ENCODE measurements around the gene WIPF3. TPM values are rescaled to one million over a fixed set of nuclear protein-coding genes. Genes with fewer than 3 reads are reported as not detected.

WIPF3 gene
- total RNA-seq, 1 experiment from 2014 or later: not detected

- no peak for DNase-seq (ENCODE audit: low read depth)
These were observed 1.9 kb downstream of the WIPF3 start for GRCh38 chr7:29808075-29808801.

DNA sequence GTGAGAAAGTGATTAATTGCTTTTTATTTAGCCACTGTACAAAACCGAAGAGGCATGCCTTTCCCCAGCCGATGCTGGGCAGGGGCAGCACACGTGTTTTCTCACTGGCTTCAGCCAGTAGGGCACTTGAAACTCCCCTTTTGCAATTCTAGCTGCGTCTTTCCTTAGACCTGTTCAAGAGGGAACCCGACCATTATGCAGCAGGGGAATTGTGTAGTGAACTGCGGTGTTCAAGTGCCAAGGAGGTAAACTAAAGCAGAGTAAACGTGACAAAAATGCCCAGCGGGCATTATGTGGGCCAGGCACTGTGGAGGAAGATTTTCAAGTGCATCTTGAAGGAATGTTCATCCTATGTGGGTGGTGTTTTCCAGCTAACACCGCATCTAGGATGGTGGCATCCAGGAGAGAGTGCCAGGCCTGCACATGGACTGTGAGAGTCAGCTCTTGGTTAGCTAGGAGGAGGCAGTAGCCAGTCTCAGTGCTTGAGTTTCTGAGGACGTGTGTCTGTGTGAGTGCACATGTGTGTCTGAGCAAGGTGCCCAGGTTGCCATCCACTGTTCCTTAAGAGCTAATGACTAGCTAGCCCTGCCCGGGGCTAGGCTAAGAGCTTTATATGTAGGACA is 3.3 kb downstream of the WIPF3 start:
- DNase-seq (ENCODE audit: low read depth): no peak

DNA sequence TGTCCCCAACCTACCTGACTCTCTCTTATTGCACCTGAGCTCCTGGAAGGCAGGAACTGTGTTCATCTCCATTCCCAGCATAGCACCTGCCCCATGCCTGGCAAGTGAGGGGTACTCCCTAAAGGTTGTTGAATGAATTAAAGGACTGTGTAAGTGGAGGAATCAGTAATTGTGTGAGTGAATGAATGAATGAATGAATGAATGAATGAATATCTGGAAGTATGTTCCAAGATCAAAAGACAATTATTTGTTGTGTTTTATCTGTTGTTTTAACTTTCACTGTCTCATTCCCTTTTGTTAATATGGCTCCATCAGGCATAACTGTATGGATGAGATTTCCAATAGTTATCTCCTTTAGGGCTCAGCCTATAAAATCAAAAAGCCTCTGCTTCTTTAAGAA is 4.0 kb downstream of the WIPF3 start:
- DNase-seq (ENCODE audit: low read depth): no peak

DNA sequence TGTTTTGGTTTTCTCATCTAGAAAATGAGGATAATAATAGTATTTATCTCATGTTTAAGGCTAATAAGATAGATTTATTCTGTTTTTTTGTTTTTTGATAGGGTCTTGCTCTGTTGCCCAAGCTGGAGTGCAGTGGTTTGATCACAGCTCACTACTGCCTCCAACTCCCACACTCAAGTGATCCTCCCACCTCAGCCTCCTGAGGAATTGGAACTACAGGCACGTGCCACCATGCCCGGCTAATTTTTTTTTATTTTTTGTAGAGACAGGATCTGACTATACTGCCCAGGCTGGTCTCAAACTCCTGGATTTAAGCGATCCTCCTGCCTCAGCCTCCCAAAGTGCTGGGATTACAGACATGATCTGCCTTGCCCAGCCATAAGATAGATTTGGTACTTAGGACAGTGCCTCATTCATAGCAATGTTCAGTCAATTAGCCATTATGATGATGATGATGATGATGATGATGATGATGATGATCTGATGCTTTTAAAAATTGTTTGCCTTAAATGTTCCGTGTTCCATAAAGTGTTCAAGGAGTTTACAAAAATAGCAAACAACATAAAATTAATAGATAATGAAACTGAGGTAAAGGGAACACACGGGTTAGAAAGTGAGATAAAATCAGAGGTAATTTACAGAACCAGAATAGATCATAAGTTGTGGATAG is 4.6 kb downstream of the WIPF3 start:
- no peak for DNase-seq (ENCODE audit: low read depth)

- DNase-seq (ENCODE audit: low read depth): no peak
These were observed 5.3 kb downstream of the WIPF3 start for GRCh38 chr7:29811586-29811985.

GRCh38 chr7:29812185-29812876 is 6.0 kb downstream of the WIPF3 start:
- no peak for DNase-seq (ENCODE audit: low read depth)

GRCh38 chr7:29815181-29816105 is 9.1 kb downstream of the WIPF3 start:
- no peak for DNase-seq (ENCODE audit: low read depth)

GRCh38 chr7:29818308-29818707 is 12.0 kb downstream of the WIPF3 start:
- no peak for DNase-seq (ENCODE audit: low read depth)

GRCh38 chr7:29825775-29826529 is 19.6 kb downstream of the WIPF3 start:
- no peak for DNase-seq (ENCODE audit: low read depth)

GRCh38 chr7:29826530-29826822 is 20.2 kb downstream of the WIPF3 start:
- no peak for DNase-seq (ENCODE audit: low read depth)

DNA sequence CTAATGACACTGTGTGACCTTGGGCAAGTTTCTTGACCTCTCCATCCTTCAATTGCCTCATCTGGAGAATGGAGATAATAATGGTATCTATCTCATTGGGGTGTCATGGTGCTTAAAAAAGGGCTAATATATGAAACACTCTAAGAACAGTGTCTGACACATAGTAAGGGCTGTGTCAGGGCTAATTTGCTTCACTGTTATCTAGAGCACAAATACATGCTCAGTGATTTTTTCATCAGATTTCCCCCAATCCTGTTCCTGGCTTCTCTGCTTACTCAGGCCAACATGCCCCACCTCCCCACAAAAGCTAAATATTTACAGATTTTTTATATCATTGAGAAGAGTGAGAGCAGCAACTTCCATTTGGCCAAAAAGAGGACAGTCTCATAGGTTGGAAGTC is 20.6 kb downstream of the WIPF3 start:
- DNase-seq (ENCODE audit: low read depth): no peak

GRCh38 chr7:29831705-29832104 is 25.4 kb downstream of the WIPF3 start:
- no peak for DNase-seq (ENCODE audit: low read depth)

- DNase-seq (ENCODE audit: low read depth): no peak
These were observed 27.6 kb downstream of the WIPF3 start for GRCh38 chr7:29833929-29834328.

DNA sequence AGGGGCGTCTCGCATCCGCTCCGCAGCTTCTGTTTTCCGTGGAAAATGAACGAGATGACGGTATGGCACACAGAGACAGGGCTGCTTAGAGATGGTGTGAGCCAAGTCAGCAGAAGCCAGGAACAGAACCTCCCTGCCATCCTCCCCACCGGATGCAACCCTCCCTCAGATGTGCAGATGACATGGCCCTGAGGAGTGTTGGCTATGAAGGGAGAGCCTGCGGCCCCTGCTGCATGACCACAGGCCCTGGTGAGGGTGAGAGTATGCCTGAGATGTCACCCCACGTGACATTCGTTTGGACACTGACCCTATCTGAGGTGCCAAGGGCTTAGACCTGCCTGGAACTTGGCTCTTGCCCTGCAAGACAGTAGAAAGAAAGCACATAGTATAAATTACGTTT is 29.4 kb downstream of the WIPF3 start:
- no peak for DNase-seq (ENCODE audit: low read depth)

- peak; percentile 45 for DNase-seq (ENCODE audit: low read depth)
These were observed 33.0 kb downstream of the WIPF3 start for GRCh38 chr7:29839302-29839701.

- DNase-seq (ENCODE audit: low read depth): no peak
These were observed 33.6 kb downstream of the WIPF3 start for GRCh38 chr7:29839921-29840320.

DNA sequence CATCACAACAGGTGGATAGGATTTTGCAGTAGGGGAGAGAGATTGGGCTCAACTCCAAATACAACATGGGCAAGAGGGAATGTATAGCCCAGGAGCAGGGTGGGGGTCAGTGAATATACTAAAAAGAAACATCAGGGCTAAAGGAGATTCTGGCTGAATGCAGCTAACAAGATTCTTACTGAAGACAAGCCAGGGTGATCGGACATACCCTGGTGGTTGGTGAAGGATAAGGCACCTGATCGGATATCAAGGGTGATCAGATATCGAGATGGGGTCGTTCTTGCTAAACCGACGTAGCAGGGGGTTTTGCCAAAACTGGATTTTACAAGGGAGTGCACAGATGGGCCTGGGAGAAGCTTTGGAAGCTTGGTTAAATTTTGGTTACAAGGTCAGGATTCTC is 34.4 kb downstream of the WIPF3 start:
- DNase-seq (ENCODE audit: low read depth): no peak

DNA sequence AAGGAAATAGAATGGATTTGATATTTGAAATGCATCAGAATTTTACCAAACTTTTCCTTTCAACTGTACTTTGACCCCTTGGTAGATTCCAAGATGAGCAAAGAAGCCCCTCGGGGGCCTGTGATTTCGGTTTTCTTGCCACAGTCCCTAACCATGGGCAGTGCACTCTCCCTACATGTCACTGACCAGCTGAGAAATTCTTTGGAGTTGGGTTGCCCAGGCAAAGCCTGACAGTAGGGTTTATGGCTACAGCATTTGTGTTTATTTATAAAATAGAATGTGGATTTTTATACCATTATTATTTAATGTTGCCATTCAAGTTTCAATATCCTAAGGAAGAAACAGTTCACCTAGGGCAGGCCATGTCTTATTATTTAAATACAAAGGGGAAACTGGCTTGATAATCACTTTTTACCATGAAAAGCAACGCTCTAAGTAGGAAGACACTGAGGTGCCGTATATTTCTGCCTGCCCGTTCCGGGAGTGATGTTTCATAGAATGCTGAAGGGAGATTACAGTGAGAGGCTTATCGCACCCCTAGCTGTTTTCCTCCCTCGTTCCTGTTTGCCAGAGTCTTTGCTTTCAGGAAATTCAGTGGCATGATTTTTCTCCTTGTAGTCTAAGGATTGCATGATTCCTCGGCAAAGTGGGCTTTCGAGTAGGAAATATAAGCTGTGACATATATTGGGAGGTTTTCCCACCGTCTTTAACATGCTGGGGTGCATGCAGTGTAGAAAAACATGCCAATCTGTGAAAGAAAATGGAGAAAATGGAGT is 35.8 kb downstream of the WIPF3 start:
- DNase-seq (ENCODE audit: low read depth): no peak

DNA sequence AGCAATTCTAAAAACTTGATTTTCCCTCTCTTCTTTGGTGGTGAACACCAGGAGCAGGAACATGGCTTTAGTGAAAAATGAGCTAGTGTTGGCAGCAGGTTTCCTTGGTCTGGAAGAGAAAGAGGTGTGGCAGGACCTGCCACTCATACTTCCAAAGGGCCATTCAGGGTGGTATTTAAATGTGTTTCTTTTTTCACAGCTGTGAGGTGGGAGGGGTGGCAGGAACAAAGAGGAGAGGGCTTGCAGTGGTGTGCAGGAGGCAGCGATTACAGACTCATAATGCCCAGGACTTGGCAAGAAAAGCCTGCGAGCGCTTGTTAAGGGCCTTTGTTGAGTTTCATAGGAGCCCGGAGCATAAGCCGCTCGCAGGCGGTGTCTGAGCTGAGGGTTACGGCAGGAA is 36.8 kb downstream of the WIPF3 start:
- no peak for DNase-seq (ENCODE audit: low read depth)

DNA sequence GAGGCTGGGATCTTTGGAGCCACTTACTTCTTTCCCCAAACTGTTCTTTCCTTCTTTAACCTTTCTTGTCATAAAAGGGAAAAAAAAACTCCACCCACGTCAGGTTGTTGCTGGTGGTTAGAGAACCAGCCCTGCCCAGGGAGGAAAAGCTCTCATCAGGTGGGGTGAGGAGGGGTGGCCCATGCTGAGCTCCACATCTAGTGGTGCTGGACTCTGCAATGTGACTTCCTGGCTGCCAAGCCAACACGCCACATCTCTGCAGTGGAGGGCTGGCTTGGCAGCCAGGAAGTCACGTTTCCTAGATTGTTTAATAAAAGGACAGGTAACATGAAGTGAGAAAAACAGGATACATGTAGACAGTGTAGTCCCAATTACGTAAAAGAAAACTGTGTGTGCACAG is 37.4 kb downstream of the WIPF3 start:
- DNase-seq (ENCODE audit: low read depth): no peak
